ENCODE measurements around the gene HSF4.

Gene HSF4

DNA sequence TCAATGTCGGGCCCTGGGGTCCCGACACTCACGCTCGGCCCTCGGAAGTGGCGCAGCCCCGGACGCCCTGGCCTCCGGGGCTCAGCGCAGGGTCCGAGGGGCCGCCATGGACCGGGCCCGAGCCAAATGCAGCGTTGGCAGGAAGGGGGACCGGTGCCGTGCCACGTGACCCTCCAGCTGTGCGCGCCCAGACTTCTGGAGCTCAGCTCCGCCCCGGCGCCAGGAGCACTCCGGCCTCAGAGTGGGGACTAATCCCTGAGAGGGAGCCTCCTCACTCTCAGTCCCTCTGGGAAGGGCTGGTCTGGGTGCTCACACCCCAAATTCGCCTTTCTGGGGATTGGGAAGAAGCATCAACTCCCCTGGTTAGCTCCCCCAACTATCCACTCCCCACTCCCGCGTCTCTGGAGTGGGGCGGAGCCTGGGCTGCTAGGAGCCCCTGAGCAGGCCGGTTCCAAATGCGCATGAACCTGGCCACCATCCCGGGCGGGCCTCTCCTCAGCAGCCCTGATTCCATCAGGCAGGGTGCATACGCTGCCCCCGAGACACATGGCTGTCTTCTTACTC, 13.6 kb upstream of the HSF4 start, which contains the start of gene B3GNT9:
TSS of gene B3GNT9 (minus strand) at position 166 of the 564 bp plus-strand sequence. CDS start 513 bp downstream, outside the sequence.
- no peak within 1 kb of the TSS for H3K4me3 ChIP-seq (ENCODE audit: low read depth, low read length)
- peak; percentile 5 for DNase-seq (ENCODE audit: low read depth)

DNA sequence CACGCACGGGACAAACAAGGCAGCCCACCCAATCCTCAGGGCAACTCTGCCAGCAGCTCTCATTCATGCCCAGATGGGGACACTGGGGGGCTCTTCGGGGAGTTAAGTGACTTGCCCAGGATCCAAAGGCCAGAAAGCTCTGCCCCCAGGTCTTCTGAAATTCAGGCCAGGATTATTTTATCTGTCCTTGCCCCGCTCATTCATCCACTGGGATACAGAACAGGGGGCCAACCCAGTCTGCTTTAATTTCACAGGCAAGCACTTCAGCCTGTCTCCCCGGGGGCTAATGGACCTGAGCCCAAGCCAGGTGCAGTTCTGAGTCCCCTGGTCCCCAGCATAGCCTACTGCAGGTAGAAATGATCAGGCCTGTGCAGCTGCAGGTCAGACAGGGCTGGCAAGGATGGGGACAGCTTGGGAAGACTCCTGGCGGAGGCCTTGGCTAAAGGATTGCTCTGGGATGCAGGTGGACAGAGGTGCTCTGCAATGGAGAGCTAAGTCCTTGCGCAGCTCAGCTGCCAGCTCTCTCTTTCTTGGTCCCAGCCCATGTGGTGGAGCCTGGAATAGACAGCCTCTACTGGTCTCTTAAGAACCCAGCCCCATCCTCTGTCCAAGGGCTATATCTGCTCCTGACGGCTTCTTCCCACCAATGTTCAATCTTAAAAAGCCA, 13.0 kb upstream of the HSF4 start:
- peak; percentile 44 for DNase-seq (ENCODE audit: low read depth)
- no peak for TF ChIP-seq MYC (IDR thresholded peaks at IDR 0.05; ENCODE audit: low read depth, low read length)
- TF ChIP-seq, protein P1, sequence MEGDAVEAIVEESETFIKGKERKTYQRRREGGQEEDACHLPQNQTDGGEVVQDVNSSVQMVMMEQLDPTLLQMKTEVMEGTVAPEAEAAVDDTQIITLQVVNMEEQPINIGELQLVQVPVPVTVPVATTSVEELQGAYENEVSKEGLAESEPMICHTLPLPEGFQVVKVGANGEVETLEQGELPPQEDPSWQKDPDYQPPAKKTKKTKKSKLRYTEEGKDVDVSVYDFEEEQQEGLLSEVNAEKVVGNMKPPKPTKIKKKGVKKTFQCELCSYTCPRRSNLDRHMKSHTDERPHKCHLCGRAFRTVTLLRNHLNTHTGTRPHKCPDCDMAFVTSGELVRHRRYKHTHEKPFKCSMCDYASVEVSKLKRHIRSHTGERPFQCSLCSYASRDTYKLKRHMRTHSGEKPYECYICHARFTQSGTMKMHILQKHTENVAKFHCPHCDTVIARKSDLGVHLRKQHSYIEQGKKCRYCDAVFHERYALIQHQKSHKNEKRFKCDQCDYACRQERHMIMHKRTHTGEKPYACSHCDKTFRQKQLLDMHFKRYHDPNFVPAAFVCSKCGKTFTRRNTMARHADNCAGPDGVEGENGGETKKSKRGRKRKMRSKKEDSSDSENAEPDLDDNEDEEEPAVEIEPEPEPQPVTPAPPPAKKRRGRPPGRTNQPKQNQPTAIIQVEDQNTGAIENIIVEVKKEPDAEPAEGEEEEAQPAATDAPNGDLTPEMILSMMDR (IDR thresholded peaks at IDR 0.05; ENCODE audit: low read depth, low read length) = no peak
- TF ChIP-seq, protein P2, sequence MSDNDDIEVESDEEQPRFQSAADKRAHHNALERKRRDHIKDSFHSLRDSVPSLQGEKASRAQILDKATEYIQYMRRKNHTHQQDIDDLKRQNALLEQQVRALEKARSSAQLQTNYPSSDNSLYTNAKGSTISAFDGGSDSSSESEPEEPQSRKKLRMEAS (IDR thresholded peaks at IDR 0.05; ENCODE audit: low read depth, low read length) = no peak
- no peak for TF ChIP-seq POLR2A (IDR thresholded peaks at IDR 0.05; ENCODE audit: extremely low read depth, insufficient read length)
- no peak overlapping the region for H3K4me3 ChIP-seq (ENCODE audit: low read depth, low read length)

More for the DNA sequence above, 13.6 kb upstream of the HSF4 start, which contains the start of gene B3GNT9:
- TF ChIP-seq, protein P1 (IDR thresholded peaks at IDR 0.05; ENCODE audit: low read depth, low read length) = no peak
- TF ChIP-seq POLR2A (IDR thresholded peaks at IDR 0.05; ENCODE audit: extremely low read depth, insufficient read length) (no peak), MYC (IDR thresholded peaks at IDR 0.05; ENCODE audit: low read depth, low read length) (no peak)
- TF ChIP-seq, protein P2 (IDR thresholded peaks at IDR 0.05; ENCODE audit: low read depth, low read length) = no peak

DNA sequence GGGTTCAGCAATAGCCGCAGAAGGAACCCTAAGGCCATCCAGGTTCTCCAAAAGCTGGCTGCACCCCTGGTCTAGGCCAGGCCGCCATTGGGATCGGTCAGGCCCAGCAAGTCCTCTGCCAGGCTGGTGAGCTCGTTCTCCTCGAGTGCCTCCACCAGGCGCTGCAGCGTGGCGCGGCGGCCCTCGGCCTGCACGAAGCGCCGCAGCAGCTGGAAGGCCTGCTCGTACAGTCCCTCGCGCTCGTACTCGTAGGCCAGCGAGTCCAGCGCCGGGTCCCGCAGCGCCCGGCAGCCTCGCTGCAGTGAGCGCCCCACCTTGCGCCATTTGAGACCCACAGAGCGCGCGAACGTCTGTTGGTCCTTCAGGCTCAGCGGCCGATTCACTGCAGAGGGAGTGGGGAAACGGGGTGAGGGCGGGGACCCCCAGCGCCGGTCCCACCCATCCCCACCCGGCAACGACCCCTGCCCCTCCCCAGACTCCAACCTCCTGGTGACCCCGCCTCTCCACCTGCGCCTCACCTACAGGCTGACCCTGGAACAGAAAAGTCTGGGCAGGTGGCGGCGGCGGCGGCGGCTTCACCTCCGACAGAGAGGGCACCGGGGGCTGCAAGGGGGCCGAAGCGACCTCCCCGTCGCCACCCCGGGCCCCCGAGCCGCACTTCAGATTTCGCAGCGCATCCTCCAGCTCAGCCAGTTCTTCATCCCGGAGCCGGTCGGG, 9.8 kb upstream of the HSF4 start:
- peak; percentile 23 for DNase-seq (ENCODE audit: low read depth)
- no peak overlapping the region for H3K4me3 ChIP-seq (ENCODE audit: low read depth, low read length)
- TF ChIP-seq, protein P2 (IDR thresholded peaks at IDR 0.05; ENCODE audit: low read depth, low read length) = no peak
- TF ChIP-seq, protein P1 (IDR thresholded peaks at IDR 0.05; ENCODE audit: low read depth, low read length) = no peak
- TF ChIP-seq POLR2A (IDR thresholded peaks at IDR 0.05; ENCODE audit: extremely low read depth, insufficient read length) (no peak), MYC (IDR thresholded peaks at IDR 0.05; ENCODE audit: low read depth, low read length) (no peak)

DNA sequence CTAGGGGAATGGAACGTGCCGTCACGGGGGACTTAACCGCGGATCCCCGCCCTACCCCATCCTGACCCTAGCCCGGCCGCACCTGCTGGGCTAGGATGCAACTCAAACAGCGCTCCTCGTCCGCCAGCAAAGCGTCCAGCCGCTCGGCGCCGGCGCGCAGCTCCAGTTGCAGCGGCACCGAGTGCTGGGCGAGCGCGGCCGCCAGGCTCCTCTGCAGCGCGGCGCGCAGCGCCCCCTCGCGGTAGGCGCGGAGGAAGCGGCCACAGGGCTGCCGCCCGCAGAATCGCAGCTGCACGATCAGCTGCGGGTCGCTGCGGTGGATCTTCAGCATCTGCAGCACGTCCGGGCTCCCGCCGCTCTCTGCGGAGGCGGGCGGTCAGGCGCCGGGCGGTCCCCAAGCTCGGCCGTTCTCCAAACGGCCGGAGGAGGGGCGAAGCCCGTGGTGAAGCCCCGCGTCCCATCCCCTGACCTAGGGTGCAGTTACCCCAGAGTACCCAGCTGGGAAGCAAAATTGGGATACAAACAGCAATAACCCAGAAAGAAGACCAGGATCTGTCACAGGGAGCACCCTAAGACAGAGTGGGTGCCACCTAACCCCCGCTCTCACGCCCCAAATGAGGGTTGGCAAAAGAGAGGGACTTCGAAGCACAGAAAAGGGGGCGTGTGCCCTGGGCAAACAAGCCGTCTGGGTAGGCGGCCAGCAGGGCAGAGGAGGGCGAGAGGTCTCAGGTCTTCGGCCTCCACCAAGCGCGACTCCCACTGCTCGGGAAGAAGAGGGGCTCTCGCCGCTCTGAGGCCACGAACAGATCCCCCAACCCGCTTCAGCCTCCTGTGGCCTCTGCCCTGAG, 9.0 kb upstream of the HSF4 start:
- no peak for TF ChIP-seq POLR2A (IDR thresholded peaks at IDR 0.05; ENCODE audit: extremely low read depth, insufficient read length)
- TF ChIP-seq, protein P1 (IDR thresholded peaks at IDR 0.05; ENCODE audit: low read depth, low read length) = peak; percentile 84
- TF ChIP-seq MYC (IDR thresholded peaks at IDR 0.05; ENCODE audit: low read depth, low read length) = peak; percentile 58
- TF ChIP-seq, protein P2 (IDR thresholded peaks at IDR 0.05; ENCODE audit: low read depth, low read length) = peak; percentile 33; the same call in 1 of the 2 replicates
- peak; percentile 84 for DNase-seq (ENCODE audit: low read depth)
- H3K4me3 ChIP-seq (ENCODE audit: low read depth, low read length) = no peak overlapping the region
